Spleen (tissue), 7 donors: ENCODE measurements around the gene TMEM218.

Experiments used
- CTCF ChIP-seq, 11 experiments: fragments of 200-600 bp in 7 of 11; fragments of 450-650 bp in 4 of 11; sonication (generic) in 4 of 11; IDR thresholded peaks in 8 of 11; conservative IDR thresholded peaks in 3 of 11; 1 replicate in 7 of 11; 2 replicates in 4 of 11; pipeline versions ENCODE4 v1.4.0 to v1.8.0; 2016 to 2021; ENCODE audit warnings: antibody characterized with exemption in 11 of 11, inconsistent platforms in 4 of 11, mild to moderate bottlenecking in 1 of 11
- POLR2AphosphoS5 ChIP-seq, 3 donors: sonication (generic); formaldehyde crosslinking; IDR thresholded peaks; one replicate each; pipeline ENCODE4 v1.5.1; 2017; ENCODE audit warnings: antibody characterized with exemption in 3 of 3
- donor health status: DM: no; HTN: no; CAD: no; lungs with moderate emphysema.
- donor health status: DM: no; HTN: no; CAD: no.
- donor health status: DM: no; HTN: no; CAD: no.

GRCh38 chr11:125053167-125053566 is 58.3 kb downstream of the TMEM218 start:
- no peak for TF ChIP-seq POLR2AphosphoS5 (IDR thresholded peaks at IDR 0.05)
- no peak for TF ChIP-seq CTCF (IDR thresholded peaks at IDR 0.05 in 8 of 11, conservative IDR thresholded peaks at IDR 0.05 in 3 of 11)
